GF-D8 (cell line): Measurements from ENCODE around the gene PYGM.

ENCODE experiments used
- DNase-seq: peaks from one replicate; lab custom pipeline; 2025; lab: John Stamatoyannopoulos, UW

The PYGM gene

GRCh38 chr11:64791781-64792291 lies 32.1 kb upstream of the PYGM start:
- DNase-seq, result no peak

GRCh38 chr11:64790205-64791095 lies 30.7 kb upstream of the PYGM start:
- no peak for DNase-seq

- no peak for DNase-seq
These were observed 29.8 kb upstream of the PYGM start for GRCh38 chr11:64789331-64790204.

GRCh38 chr11:64788321-64789215 lies 28.8 kb upstream of the PYGM start:
- no peak for DNase-seq

- no peak for DNase-seq
These were observed 27.9 kb upstream of the PYGM start for GRCh38 chr11:64787526-64788320.

- no peak for DNase-seq
These were observed 26.5 kb upstream of the PYGM start for GRCh38 chr11:64786308-64786707.

- DNase-seq, result no peak
These were observed 25.2 kb upstream of the PYGM start for GRCh38 chr11:64784813-64785581.

GRCh38 chr11:64778473-64779298 lies 18.9 kb upstream of the PYGM start, which contains the start of gene SF1:
Gene SF1 (minus strand): TSS chr11:64778542. CDS start chr11:64778392, 150 bp downstream.
- peak; percentile 99 for DNase-seq

- DNase-seq, result no peak
These were observed 18.4 kb upstream of the PYGM start for GRCh38 chr11:64778223-64778472.

GRCh38 chr11:64777449-64778222 lies 17.9 kb upstream of the PYGM start:
- peak; percentile 30 for DNase-seq

- no peak for DNase-seq
These were observed 17.1 kb upstream of the PYGM start for GRCh38 chr11:64776875-64777274.

- no peak for DNase-seq
These were observed 16.7 kb upstream of the PYGM start for GRCh38 chr11:64776425-64776824.

GRCh38 chr11:64774144-64774543 lies 14.4 kb upstream of the PYGM start:
- no peak for DNase-seq

GRCh38 chr11:64772303-64773018 lies 12.7 kb upstream of the PYGM start:
- peak; percentile 50 for DNase-seq

GRCh38 chr11:64771861-64772260 lies 12.1 kb upstream of the PYGM start:
- DNase-seq, result no peak

GRCh38 chr11:64770120-64770519 lies 10.3 kb upstream of the PYGM start:
- no peak for DNase-seq

- no peak for DNase-seq
These were observed 9.5 kb upstream of the PYGM start for GRCh38 chr11:64769283-64769682.

GRCh38 chr11:64768300-64768694 lies 8.5 kb upstream of the PYGM start:
- DNase-seq, result no peak
